GM12864 (cell line): ENCODE data around the gene ISCU.

Experiments
- DNase-seq: peaks from one replicate; pipeline ENCODE4 v3.0.0-alpha.2; 2011; ENCODE audit warnings: low read depth
- H3K4me3 ChIP-seq: 2 replicates; pipeline ENCODE4 v1.5.1; 2011; ENCODE audit warnings: mild to moderate bottlenecking, low read depth, low read length, control low read depth
- TF ChIP-seq, protein P1 (sequence below): IDR thresholded peaks from 2 replicates; pipeline ENCODE4 v1.5.1; 2011; ENCODE audit warnings: low read depth, mild to moderate bottlenecking, moderate library complexity, low read length, control low read depth, inconsistent platforms; ENCODE audit errors: missing control alignments

ISCU gene

DNA sequence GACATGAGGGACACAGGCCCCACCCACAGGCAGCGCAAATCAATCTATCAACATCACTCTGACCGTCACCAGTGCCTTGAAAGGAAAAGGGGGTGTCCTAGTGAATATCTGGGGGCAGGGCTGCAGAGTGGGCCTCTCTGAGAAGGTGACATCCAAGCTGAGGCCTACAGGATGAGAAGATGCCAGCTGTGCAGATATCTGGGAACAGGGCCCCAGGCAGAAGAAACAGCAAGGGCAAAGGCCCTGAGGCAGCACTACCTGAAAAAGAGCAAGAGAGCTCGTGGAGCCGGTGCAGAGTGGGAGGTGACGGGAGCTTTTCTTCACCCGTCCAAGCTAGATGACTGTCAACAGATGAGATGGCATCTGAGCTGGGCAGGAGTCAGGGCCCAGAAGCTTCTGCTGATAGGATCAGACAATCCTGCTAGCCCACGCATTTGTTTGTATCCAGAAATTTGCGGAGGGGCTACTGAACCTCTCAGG, 48.0 kb downstream of the ISCU start:
- no peak overlapping the region for H3K4me3 ChIP-seq
- no peak for DNase-seq
- TF ChIP-seq, protein P1, sequence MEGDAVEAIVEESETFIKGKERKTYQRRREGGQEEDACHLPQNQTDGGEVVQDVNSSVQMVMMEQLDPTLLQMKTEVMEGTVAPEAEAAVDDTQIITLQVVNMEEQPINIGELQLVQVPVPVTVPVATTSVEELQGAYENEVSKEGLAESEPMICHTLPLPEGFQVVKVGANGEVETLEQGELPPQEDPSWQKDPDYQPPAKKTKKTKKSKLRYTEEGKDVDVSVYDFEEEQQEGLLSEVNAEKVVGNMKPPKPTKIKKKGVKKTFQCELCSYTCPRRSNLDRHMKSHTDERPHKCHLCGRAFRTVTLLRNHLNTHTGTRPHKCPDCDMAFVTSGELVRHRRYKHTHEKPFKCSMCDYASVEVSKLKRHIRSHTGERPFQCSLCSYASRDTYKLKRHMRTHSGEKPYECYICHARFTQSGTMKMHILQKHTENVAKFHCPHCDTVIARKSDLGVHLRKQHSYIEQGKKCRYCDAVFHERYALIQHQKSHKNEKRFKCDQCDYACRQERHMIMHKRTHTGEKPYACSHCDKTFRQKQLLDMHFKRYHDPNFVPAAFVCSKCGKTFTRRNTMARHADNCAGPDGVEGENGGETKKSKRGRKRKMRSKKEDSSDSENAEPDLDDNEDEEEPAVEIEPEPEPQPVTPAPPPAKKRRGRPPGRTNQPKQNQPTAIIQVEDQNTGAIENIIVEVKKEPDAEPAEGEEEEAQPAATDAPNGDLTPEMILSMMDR, result no peak

DNA sequence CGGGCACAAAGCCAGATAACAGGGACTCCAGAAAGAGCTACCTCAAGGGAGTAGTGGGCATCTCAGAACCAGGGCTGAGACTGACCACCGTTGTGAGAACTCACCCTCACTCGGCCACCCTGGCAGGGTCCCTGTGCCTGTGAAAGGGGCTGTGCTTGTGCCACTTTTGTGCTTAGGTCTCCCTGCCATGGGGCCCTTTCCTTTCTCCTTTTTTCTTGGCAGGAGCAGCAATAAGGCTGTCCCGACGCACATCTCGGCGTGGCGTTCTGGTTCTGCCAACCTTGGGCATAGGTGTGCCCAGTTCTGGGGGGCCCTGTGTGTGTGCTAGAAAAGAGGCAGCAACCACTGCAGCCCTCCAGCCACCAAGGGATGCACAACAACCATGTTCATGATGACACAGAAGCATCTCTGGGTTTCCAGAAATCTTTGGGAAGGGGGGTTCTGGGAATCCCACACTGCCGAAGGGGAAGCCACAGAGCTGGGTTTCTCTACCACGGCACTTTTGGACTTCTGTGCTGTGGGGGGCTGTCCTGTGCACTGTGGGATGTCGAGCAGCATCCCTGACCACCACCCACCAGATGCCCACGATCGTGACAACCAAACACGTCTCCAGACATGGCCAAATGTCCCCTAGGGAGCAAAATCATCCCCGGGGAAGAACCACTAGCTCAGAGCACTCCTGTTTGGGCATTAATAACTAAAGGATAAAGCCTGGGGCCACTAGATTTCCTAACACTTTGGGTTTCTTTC, 48.6 kb downstream of the ISCU start:
- no peak for DNase-seq
- TF ChIP-seq, protein P1, result no peak
- H3K4me3 ChIP-seq, result no peak overlapping the region

DNA sequence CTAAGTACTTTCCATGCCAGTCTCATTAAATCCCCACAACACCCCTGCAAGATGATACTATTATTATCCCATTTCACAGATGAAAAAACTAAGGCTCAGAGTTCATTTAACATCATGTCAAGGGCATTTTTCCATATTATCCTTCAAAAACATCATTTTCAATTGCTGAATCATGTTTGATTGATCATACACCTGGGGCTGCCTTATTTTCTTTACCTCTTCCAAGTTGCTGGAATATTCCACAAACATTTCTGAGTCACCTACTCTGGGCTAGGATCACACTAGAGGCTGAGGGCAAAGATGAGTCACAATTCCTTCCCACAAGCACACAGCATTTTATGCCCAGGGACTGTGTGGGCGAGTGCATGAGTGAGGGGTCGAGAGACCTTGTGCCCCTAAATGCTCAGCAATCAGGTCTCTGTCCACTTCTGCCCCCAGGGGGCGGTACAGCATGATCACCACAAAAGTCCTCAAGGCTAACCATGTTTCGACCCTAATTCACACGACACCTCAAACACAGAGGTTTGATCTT, 49.6 kb downstream of the ISCU start:
- TF ChIP-seq, protein P1, result peak; percentile 59

DNA sequence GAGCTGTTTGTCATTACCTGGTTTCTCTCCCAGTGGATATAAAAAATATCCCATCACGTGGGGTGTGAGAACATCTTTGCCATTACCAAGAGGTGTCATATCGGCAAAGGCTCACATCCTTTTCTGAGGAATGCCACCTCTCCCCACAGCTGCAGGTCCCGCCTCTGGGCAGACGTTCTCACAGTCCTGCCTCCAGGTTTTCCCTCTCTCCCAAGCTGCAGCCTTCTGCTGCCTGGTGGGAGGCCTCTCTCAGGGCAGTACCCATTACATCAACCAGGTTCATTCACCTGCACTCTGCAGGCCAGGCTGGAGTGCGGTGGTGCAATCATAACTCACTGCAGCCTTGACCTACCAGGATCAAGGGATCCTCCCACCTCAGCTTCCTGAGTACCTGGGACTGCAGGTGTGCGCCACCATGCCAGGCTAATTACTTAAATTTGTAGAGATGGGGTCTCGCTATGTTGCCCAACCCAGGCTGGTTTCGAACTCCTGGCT, 50.4 kb downstream of the ISCU start:
- DNase-seq, result no peak
- H3K4me3 ChIP-seq, result no peak overlapping the region
- TF ChIP-seq, protein P1, result no peak

More for the DNA sequence above, 49.6 kb downstream of the ISCU start:
- no peak for DNase-seq
- H3K4me3 ChIP-seq, result no peak overlapping the region

DNA sequence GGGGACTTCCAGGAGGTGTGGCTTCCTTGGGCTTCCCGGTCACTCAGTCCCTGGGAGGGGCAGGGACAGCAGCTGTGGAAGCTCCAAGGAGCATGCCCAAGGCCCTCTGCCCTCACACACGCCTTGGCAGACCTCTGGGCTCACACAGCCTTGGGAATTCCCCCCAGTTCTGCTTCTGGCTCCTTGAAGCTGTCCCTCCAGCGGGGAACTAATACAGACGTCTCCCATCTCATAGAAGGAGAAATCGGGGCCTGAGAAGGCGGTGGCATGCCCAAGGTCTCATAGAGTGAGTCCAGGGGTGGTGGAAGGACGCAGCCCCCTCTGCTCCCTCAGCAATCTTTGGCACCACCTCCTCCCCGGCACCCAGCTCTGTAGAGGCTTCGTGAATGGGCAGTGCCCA, 51.2 kb downstream of the ISCU start:
- no peak for DNase-seq
- H3K4me3 ChIP-seq, result no peak overlapping the region
- TF ChIP-seq, protein P1, result no peak

DNA sequence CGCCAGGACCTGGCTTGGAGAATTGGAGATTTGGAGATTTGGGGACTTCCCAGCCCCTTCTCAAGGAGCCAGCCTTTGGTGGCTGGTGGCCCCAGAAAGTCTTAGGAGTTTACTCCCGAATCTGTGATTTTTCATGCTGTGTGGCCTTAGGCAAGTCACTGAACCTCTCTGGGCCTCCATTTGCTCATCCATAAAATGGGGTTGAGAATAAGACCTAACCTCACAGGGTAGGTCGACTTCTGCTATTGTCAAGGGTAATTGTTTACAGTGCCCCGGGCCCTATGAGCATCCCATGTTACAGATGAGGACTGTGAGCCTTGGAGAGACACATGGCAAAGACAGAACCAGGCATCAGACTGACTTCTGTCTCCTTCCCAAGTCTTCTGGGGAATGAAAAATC, 51.6 kb downstream of the ISCU start:
- no peak overlapping the region for H3K4me3 ChIP-seq
- no peak for DNase-seq
- TF ChIP-seq, protein P1, result no peak
